Kidney (tissue), 14 donors: ENCODE measurements around the gene EXOSC2. TPM values are rescaled to one million over a fixed set of nuclear protein-coding genes. Genes with fewer than 3 reads are reported as not detected.
"Not testable (repeated sequence)": the region's sequence is repeated elsewhere in the genome, so short reads cannot be mapped to it uniquely, and the experiment has no call there.

Experiments
- DNase-seq, 5 donors: peaks; one replicate each; pipeline ENCODE4 v3.0.0-alpha.2; 2013 to 2020
- FAIRE-seq: peaks from 2 replicates; lab custom pipeline; 2012; peaks lifted over from hg19 to GRCh38; lab: Jason Lieb, UNC
- H3K27ac ChIP-seq, 2 donors: one replicate each; pipeline ENCODE4 v1.7.0; 2013; ENCODE audit warnings: low read depth in 2 of 2, low read length in 2 of 2, inconsistent platforms in 1 of 2
- H3K27me3 ChIP-seq: one replicate; pipeline ENCODE4 v1.7.1; 2013; ENCODE audit warnings: low read length, inconsistent platforms; ENCODE audit not compliant: control insufficient read depth, insufficient read depth
- H3K36me3 ChIP-seq, 3 donors: one replicate each; pipeline versions ENCODE4 v1.7.0 to v1.7.1; 2013; ENCODE audit warnings: low read length in 3 of 3, control low read depth in 1 of 3, inconsistent platforms in 1 of 3; ENCODE audit not compliant: insufficient read depth in 3 of 3, control insufficient read depth in 2 of 3
- H3K4me1 ChIP-seq, 3 donors: one replicate each; pipeline versions ENCODE4 v1.7.0 to v1.7.1; 2013; ENCODE audit warnings: low read length in 3 of 3, inconsistent platforms in 1 of 3, low read depth in 1 of 3; ENCODE audit not compliant: control insufficient read depth in 2 of 3, insufficient read depth in 2 of 3
- H3K4me3 ChIP-seq, 3 donors: one replicate each; pipeline versions ENCODE4 v1.7.0 to v1.8.1; 2013; ENCODE audit warnings: low read length in 3 of 3, control low read depth in 1 of 3, inconsistent platforms in 1 of 3
- H3K9ac ChIP-seq, 3 donors: one replicate each; pipeline versions ENCODE4 v1.7.0 to v1.7.1; 2013; ENCODE audit warnings: low read length in 3 of 3, control low read depth in 1 of 3, inconsistent platforms in 1 of 3
- H3K9me3 ChIP-seq, 3 donors: one replicate each; pipeline versions ENCODE4 v1.7.0 to v1.7.1; 2013; ENCODE audit warnings: low read length in 3 of 3, control low read depth in 1 of 3, inconsistent platforms in 1 of 3; ENCODE audit not compliant: control insufficient read depth in 2 of 3, insufficient read depth in 1 of 3
- CTCF ChIP-seq: IDR thresholded peaks from 3 replicates; pipeline ENCODE4 v1.5.1; 2012; ENCODE audit warnings: mild to moderate bottlenecking, moderate library complexity, borderline replicate concordance; ENCODE audit not compliant: insufficient read depth; ENCODE audit errors: extremely low read depth
- intact Hi-C: fragments of 100-400 bp; cut with DNase I; formaldehyde crosslinking; loops from one replicate; pipeline ENCODE4 v1.11.1; 2022
- polyA plus RNA-seq: library from polyadenylated mRNA; stranded (reverse); fragments of 350-450 nt; fragmentation: Illumina TruSeq; extraction: RNeasy Lipid Tissue Mini Kit (QIAGEN cat#74804); gene quantifications from one replicate; pipeline ENCODE4 v1.2.3, GENCODE V29; 2014; ENCODE audit warnings: low read depth, low replicate concordance; ENCODE audit not compliant: insufficient read depth
- total RNA-seq: library from RNA; stranded (reverse); fragmentation: NEBNext Ultra II Directional; extraction: Animal tissue kit (Norgen Biotek cat#: 25700); gene quantifications from one replicate; pipeline ENCODE4 v1.2.1, GENCODE V29; 2021
- donor health status: control.
- donor health status: control.
- donor health status: control.
- donor health status: control.
- donor health status: control.
- donor health status: DM: yes; HTN: yes; CAD: no.
- donor health status: Normal renal cell carcinoma (clear cell type).

The EXOSC2 gene
- total and polyA plus RNA-seq, 2 donors from 2014 or later, result 13.0 to 26.4 TPM

GRCh38 chr9:130682421-130683121 lies 11.0 kb upstream of the EXOSC2 start:
- H3K27ac ChIP-seq, result no peak overlapping the region
- TF ChIP-seq CTCF, result peak; percentile 81
- intact Hi-C loops, result loop anchor here (5.0 kb wide), 1 partner anchor 220 kb away; no protein-coding TSS in a partner anchor
- peak overlapping the region in 1 of 3 donors; percentile 29 for H3K4me3 ChIP-seq
- no peak overlapping the region for H3K9ac ChIP-seq
- peak; percentile 83 for FAIRE-seq
- H3K4me1 ChIP-seq, result peaks cover 0 to 10% (median 5%) of the 10 kb centered on the region in 3 donors
- H3K9me3 ChIP-seq, result no peaks in the 10 kb centered on the region
- DNase-seq, result peak; percentile 78 to 89 (median 85)
- no peaks in the 10 kb centered on the region for H3K36me3 ChIP-seq
- H3K27me3 ChIP-seq, result peaks cover 4% of the 10 kb centered on the region

- H3K36me3 ChIP-seq, result no peaks in the 10 kb centered on the region
- no peak for TF ChIP-seq CTCF
- H3K9me3 ChIP-seq, result no peaks in the 10 kb centered on the region
- peaks cover 4% of the 10 kb centered on the region for H3K27me3 ChIP-seq
- H3K4me1 ChIP-seq, result peaks cover 0 to 13% (median 5%) of the 10 kb centered on the region in 3 donors
- H3K27ac ChIP-seq, result no peak overlapping the region
- no peak overlapping the region for H3K4me3 ChIP-seq
- no peak overlapping the region for H3K9ac ChIP-seq
- intact Hi-C loops, result no loop called here
- FAIRE-seq (no peak), DNase-seq (no peak)
Measured at GRCh38 chr9:130685104-130685503, 8.5 kb upstream of the EXOSC2 start.

- H3K4me1 ChIP-seq, intact Hi-C loops, FAIRE-seq, H3K36me3 ChIP-seq, H3K9me3 ChIP-seq, DNase-seq, H3K27me3 ChIP-seq, H3K27ac ChIP-seq, H3K4me3 ChIP-seq, H3K9ac ChIP-seq: not testable (repeated sequence)
Measured at GRCh38 chr9:130685945-130686344, 7.6 kb upstream of the EXOSC2 start.

GRCh38 chr9:130687615-130688014 lies 6.0 kb upstream of the EXOSC2 start:
- Histone ChIP-seq H3K4me1 (peaks cover 0 to 3% (median 0%) of the 10 kb centered on the region in 3 donors), H3K9me3 (no peaks in the 10 kb centered on the region), H3K4me3 (no peak overlapping the region), H3K36me3 (no peaks in the 10 kb centered on the region), H3K9ac (no peak overlapping the region), H3K27ac (no peak overlapping the region), H3K27me3 (no peaks in the 10 kb centered on the region)
- FAIRE-seq (no peak), DNase-seq (no peak)
- intact Hi-C loops, result no loop called here
- TF ChIP-seq CTCF, result no peak
